NCI-H1694 (cell line): ENCODE data around the gene TESK1.
"Not testable (repeated sequence)": the region's sequence is repeated elsewhere in the genome, so short reads cannot be mapped to it uniquely, and the experiment has no call there.

Source experiments
- DNase-seq: peaks from one replicate; lab custom pipeline; 2025; lab: John Stamatoyannopoulos, UW

Gene TESK1

DNA sequence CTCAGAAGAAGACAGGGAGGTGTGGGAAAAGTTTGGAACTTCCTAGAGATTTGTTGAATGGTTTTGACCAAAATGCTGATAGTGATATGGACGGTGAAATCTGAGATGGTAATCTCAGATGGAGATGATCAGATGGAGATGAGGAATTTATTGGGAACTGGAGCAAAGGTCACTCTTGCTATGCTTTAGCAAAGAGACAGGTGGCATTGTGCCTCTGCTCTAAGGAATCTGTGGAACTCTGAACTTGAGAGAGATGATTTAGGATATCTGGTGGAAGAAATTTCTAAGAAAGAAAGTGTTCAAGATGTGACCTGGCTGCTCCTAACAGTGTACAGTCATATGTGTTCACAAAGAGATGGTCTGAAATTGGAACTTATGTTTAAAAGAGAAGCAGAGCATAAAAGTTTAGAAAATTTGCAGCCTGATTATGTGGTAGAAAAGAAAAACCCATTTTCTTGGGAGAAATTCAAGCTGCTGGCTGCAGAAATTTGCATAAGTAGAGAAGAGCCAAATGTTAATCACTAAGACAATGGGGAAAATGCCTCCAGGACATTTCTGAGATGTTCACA, 25.3 kb upstream of the TESK1 start:
- DNase-seq: not testable (repeated sequence)

DNA sequence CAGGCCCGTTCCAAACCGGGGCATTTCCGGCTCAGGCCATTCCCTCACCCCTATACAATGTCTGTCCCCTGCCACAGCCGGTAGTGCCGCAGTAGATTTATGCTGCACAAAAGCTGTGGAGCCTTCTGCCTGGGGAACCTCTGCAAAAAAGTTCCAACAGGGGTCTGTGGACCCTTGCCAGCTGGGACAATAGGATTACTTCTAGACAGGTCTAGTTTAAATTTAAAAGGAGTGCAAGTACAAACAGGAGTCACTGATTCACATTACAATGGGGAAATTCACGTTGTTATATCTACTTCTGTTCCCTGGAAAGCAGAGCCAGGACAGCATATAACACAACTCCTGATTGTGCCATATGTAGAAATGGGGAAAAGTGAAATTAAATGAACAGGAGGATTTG, 21.5 kb upstream of the TESK1 start:
- DNase-seq: not testable (repeated sequence)

DNA sequence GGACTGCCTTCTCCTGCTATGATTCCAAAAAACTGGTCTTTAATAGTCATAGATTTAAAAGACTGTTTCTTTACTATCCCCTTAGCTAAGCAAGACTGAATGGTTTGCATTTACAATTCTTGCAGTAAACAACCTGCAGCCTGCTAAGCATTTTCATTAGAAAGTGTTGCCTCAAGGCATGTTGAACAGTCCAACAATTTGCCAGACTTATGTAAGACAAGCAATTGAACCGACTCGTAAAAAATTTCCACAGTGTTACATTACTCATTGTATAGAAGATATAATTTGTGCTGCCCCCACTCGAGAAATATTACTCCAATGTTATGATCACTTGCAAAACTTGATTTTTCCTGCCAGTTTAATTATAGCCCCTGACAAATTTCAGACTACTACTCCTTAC, 20.4 kb upstream of the TESK1 start:
- not testable (repeated sequence) for DNase-seq

DNA sequence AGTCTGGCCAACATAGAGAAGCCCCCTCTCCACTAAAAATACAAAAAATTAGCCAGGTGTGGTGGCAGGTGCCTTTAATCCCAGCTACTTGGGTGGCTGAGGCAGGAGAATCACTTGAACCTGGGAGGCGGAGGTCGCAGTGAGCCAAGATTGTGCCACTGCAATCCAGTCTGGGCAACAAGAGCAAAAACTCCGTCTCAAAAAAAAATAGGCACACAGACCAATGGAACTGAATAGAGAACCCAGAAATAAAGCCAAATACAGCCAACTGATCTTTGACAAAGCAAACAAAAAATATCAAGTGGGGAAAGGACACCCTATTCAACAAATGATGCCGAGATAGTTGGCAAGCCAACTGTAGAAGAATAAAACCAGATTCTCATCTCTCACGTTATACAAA, 16.6 kb upstream of the TESK1 start:
- not testable (repeated sequence) for DNase-seq

DNA sequence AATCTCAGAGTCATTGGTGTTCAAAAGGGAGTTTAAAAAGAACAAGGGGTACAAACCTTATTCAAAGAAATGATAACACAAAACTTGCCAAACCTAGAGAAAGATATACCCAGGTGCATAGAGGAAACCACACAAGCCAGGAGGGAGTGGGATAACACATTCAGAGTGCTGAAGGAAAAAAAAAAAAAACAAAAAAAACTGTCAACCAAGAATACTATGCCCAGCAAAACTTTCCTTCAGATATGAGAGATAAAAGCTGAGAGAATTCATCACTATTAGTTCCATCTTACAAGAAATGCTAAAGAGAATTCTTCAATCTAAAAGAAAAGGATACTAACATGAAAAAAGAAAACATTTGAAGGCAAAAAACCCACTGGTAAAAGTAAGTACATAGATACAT, 11.5 kb upstream of the TESK1 start:
- DNase-seq: no peak

DNA sequence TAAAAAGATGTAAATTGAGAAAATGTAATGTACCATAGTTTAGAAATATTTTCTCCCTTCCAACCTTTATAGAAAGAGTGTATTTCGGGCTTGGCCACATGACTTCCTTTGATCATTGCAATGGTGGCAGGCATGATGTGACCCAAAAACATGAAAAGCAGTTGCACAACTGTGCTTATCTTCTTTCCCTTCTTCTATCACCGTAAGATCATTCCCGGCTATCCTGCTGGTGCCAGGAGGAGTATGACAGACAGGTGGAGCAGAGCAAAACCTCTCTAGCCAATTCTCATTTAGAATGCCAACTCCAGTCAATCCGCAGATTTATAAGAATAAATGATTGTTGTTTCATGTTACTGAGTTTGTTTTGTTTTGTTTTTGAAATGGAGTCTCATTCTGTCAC, 10.6 kb upstream of the TESK1 start:
- no peak for DNase-seq

DNA sequence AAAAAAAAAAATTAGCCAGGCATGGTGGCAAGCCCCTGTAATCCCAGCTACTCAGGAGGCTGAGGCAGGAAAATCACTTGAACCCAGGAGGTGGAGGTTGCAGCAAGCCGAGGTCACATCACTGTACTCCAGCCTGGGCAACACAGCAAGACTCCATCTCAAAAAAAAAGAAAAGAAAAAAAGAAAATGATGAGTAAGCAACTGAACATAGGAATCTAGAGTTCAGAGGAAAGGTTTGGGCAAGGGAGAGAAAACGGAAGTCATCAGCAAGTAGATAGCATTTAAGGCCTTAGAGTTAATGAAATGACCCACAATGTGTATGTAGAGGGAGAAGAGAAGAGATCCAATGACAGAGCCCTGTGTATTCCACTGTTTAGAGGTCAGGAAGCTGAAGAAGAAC, 8.2 kb upstream of the TESK1 start:
- DNase-seq: not testable (repeated sequence)

DNA sequence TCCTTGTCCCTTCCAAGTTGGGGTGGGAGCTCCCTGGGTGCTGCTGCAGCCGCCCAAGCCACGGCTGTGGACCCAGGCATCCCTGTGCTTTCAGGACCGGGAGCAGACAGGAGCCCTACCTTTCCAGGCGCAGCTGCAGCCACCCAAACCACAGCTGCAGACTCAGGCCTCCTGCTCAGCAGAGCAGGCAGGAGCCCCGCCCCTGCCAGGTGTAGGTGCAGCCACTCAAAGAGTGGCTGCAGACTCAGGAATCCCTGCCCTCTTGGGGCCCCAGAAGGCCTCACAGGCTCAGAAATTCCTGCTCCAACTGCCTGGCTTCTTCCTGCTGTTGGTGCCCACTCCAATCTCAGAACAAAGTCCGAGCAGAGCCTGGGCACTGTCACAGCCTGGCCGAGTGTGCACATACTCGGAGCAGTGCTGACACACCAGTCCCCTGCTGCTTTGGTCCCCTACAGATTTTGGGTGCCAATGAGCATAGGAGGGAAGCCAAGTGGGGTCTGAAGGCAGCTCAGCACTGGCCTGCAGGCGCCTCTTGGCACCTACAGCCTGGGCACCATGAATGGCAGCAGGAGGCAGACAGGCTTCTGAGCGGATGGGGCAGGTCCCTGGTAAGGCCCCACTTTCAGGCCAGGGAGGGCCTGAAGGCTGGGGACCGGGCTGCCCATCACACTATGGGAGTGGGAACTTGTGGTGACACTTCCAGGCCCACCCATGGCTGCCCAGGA, 6.0 kb upstream of the TESK1 start:
- no peak for DNase-seq

DNA sequence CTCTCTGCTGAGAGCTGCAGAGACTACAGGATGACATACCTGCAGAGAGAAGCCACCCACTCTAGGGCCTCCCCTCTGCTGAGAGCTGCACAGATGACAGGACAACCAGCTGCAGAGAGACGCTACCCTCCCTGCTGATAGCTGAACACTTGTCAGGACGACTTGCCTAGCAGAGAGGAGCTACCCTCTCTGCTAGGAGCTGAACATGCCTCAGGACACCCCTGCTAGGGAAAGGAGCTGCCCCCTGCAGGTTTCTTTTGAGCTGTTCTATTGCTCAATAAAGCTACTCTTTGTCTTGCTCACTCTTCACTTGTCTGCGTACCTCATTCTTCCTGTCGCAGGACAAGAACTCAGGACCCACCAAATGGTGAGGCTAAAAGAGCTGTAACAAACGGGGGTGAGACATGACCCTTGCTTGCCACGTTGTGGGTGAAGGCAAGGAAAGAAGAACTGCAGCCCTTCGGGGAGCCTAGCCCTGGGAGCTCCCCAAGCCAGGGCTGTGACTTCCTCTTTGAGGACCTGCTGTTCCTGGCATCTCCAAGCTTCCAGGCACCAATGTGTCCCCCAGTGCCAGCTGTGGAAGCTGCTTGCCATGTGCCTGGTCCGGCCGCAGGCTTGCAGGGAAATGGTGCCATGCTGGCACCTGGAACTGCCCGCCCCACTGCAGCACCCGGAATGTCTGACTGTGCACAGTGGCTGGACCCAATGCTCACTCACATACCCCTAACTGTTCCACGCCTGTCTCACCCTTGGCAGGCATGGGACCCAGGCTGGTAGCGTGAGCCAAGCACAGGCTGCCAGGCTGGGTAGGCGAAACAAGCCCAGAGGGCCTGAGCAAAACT, 5.1 kb upstream of the TESK1 start:
- DNase-seq: no peak

DNA sequence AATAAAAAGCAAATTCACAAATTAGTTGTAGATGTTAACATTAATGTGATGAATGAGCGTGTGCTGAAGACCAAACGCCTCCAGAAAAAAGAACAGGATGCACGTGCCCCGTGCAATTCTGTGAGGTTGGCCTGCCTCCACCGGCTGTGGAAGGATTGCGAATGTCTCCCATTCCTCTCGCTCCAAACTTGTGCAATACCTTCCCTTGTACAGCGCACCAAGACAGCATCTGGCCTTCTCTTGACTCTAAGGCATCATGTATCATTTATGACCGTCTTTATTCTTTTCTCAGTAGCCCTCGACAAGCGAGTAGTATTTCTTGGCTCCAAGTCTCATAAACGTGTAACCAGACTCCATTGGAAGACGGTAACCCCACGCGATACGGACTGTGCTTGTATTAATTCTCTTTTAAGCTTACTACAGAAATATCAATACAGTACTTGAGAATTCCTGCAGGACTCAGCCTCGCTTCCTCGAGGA, 1.5 kb upstream of the TESK1 start:
- DNase-seq: no peak

DNA sequence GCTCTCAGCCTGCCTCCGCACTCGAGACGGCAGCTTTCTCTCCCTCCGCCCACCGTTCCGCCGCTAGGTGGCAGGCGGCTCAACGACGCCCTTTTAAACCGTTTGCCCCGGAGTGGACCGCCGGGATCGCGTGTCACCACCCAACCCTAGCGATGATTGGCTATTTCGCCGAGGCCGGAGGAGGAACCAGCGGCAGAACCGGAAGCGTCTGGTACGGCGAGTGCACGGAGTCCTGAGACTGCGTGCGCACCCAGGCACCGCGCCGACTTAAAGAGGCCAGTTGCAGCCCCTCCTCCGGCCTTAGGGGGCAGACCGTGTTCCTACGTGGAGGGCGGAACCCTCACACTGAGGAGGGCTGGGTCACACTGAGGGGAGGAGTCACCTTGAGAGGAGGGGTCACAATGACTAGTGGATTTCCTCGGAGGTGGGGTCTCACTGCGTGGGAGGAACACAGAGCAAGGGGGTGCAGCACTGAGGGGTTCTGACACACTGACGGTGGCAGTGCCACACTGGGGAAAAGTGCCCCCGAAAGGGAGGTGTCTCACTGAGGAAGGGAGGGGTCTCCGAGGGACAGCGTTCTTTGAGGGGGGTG, 980 bp upstream of the TESK1 start:
- peak; percentile 99 for DNase-seq

DNA sequence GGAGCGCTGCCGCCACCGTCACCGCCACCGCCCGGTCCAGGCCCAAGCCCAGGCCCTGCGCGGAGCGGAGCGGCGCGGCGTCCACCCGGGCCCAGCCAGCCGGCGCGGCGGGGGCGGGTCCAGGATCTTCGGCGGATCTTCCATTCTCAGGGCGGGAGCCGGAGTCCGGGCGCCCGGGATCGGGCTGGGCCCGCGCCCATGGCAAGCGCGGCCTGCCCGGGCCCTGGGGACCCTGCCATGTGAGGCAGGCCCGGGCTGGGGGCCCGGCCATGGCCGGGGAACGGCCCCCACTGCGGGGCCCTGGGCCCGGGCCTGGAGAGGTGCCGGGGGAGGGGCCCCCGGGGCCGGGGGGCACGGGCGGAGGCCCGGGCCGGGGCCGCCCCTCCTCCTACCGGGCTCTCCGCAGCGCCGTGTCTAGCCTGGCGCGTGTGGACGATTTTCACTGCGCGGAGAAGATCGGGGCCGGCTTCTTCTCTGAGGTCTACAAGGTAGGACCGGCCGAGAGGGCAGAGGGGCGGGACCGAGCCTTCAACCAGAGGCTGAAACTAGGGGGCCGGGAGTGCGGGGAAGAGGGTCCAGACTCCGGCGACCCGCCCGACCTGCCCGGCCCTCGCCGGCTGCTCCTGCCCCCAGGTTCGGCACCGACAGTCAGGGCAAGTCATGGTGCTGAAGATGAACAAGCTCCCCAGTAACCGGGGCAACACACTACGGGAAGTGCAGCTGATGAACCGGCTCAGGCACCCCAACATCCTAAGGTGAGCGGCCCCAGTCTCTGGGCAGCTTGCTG, 482 bp downstream of the TESK1 start:
- no peak for DNase-seq

DNA sequence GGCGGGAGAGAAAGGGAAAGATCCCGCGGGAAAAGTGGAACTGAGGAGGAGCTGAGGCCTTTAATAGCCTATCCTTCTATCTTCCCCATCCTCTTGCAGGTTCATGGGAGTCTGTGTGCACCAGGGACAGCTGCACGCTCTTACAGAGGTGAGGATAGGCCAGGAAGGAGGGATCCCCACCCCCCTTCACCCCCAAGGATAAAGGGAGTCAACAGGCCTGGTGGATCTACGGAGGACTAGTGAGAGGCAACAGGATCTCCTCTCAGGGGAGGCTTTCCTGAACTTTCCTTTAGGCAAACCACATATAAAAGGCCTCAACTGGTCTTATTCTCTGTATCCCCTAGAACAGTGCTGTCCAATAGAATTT, 1.1 kb downstream of the TESK1 start:
- DNase-seq: no peak

DNA sequence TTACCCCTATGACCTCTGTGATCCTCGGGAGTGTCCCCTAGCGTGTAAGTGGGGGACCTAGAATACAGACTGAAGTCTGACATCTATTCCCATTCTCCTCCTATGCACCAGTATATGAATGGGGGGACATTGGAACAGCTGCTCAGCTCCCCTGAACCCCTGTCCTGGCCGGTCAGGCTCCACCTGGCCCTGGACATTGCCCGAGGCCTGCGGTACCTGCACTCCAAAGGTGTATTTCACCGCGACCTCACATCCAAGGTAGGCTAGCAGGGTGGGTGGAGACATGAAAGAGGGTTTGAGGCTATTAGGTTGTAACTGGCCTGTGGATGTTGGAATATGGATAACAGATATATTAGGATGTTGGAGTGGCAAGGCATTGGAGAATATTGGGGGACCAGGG, 1.7 kb downstream of the TESK1 start:
- no peak for DNase-seq

DNA sequence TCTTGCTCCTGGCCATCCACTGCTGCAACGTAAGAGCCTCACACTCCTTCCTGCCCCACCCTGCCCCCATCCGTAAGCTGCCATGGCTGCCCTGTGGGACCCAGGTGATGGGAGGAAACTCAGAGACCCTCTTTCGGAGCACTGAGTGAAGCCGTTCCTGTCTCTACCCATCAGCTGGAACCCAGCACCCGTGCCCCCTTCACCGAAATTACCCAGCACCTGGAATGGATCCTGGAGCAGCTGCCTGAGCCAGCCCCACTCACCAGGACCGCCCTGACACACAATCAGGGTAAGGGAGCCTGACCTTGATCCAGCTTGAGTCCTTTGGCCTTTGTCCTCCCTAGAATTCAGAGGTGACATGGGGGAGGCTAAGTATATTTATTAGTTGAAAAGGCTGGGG, 3.2 kb downstream of the TESK1 start:
- no peak for DNase-seq

DNA sequence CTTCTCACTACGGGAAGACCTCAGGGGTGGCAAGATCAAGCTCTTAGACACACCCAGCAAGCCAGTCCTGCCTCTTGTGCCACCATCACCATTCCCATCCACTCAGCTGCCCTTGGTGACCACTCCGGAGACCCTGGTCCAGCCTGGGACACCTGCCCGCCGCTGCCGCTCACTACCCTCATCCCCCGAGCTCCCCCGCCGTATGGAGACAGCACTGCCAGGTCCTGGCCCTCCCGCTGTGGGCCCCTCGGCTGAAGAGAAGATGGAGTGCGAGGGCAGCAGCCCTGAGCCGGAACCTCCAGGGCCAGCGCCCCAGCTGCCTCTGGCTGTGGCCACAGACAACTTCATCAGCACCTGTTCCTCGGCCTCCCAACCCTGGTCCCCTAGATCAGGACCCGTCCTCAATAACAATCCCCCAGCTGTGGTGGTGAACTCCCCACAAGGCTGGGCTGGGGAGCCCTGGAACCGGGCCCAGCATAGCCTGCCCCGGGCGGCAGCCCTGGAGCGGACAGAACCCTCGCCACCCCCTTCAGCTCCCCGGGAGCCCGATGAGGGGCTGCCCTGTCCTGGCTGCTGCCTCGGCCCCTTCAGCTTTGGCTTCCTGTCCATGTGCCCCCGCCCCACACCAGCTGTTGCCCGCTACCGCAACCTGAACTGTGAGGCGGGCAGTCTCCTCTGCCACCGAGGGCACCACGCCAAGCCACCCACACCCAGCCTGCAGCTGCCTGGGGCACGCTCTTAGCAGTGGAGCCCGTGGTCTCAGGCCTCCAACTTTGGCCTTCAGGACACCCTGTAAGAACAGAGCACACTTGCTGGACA, 4.1 kb downstream of the TESK1 start:
- DNase-seq: no peak

DNA sequence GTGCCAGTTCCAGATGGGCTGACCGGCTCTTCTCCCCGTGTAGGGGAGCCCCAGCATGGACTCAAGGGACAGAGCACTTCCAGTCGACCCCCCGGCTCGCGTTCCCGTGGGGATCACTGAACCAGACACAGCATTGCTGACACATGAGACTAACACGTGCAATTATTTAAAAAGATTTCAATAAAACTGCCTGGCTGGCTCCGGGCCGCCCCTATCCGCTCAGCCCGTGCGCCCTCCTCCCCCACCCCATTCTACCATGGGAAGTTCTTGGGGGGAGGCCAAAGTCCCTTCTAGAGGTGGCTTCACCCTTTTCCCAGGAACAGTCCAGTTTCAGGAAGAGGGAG, 4.7 kb downstream of the TESK1 start:
- no peak for DNase-seq

DNA sequence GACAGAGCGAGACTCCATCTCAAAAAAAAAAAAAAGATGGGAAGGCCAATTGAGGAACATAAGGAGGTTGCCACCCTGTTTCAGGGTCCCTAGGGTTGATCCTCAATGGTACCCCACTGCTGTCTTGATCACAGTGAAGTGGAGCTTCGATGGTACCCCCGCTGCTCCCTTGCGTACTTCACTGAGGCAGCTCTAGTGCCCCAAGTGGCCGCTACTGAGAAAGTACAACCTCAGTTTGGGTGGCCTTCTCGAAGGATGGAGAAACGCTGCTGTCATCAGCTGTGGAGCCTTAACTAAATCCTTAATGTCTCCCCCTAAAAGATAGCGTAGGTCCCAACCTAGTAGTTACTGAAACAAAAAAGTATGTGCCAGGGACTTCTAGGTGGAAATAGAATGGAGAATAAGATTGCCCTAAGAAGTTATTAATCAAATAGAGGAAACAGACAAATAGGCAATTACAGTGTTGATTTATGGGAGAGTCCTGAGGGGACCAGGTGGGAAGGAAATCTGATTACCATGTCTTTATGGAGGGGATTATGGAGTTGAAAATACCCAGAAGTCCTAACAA, 6.3 kb downstream of the TESK1 start:
- peak; percentile 26 for DNase-seq

DNA sequence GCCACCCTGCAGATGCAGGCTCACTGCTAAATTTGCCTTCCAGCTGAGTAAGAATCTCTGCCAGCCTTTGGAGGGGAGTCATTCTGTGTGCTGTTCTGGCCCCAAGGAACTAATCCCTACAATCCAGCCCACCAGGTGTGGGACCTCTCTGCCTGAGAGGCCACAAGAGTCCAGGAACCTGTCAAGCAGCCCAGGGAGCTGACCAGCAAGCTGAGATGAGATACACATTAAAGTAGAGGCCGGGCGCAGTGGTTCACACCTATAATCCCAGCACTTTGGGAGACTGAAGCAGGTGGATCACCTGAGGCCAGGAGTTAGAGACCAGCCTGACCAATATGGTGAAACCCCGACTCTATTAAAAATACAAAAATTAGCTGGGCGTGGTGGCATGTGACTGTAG, 7.0 kb downstream of the TESK1 start:
- not testable (repeated sequence) for DNase-seq

DNA sequence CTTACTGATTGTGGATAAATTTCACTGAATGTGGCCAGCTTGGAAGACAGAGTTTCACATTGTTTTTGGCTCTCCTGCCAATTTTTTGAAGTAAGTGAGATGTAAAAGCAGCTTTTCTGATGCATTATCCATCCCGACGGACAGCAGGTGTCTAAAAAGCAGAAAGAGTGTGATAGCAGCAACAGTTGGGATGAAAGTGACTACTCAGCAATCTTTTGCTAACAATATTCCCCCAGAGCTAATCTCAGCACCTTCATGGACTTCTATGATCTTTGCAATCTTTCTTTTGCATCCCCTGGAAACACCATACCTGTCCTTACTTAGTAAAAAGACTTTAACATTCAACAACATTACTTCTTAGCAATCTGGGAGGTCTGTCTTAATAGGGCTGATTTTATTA, 7.8 kb downstream of the TESK1 start:
- no peak for DNase-seq
